HG03103 (cell line): Measurements from ENCODE around the gene SDCBP2.

Experiments
- ATAC-seq: cut with Tn5 transposase; IDR thresholded peaks from one replicate; pipeline ENCODE4 v1.9.1; 2021; ENCODE audit warnings: low read depth; ENCODE audit not compliant: unreplicated experiment

SDCBP2 gene

GRCh38 chr20:1278993-1279392 is 49.9 kb downstream of the SDCBP2 start:
- ATAC-seq, result no peak

GRCh38 chr20:1277529-1278322 is 51.2 kb downstream of the SDCBP2 start:
- no peak for ATAC-seq

DNA sequence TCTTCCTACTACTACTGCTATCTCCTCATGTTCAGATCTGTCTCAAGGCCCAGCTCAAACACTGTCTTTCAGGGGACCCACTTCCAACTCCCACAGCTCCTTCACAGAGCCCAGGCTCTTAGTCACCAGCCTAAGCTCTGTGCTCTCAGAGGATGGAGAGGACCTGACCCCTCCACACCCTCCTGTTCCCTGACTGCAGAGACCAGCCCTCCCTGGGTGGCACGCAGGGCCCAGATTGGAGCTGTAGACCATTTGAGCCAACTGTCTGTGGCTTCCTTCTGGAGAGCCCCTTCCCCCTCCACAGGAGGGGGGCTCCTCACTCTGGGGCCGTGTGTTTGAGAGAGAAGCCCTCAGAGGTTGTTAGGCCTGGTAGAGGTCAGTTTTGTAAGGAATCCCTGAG is 53.0 kb downstream of the SDCBP2 start:
- no peak for ATAC-seq

- no peak for ATAC-seq
These were observed 54.2 kb downstream of the SDCBP2 start for GRCh38 chr20:1274485-1275311.

DNA sequence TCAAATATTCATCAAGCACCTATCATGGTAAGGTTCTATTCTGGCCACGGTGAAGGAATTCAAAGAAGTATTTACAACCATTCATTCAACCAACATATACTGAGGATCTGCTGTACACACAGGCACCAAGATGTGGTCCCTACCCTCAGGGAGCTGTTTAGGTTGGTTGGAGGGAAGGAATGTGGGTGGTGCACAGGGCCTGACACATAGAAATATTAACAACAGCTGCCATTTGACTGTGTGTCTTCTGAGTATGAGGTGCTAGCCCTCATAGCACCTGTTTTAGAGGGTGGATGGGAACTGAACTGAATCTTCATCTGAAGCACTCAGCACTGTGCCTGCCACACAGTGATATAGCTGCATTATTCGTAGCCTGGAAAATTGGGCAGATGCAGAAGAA is 55.6 kb downstream of the SDCBP2 start:
- ATAC-seq, result no peak

- ATAC-seq, result no peak
These were observed 56.4 kb downstream of the SDCBP2 start for GRCh38 chr20:1272368-1273100.

DNA sequence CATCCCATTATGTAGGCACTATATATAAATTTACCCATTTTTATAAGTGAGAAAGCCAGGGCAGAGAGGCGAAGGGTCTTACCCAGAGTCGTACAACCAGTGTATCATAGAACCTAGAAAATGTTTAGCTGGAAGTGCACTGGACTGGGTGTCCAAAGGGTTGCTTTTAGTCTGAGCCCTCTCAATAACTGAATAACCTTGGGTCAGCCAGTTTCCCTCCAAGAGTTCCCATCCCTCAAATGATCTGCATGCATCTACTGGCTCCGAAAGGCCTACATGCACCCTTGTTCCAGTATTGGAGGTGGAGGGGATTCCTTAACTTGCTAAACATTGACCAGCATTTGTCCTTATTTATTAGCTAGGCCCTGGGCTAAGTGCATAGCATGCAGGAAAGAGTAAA is 59.1 kb downstream of the SDCBP2 start:
- ATAC-seq, result no peak

DNA sequence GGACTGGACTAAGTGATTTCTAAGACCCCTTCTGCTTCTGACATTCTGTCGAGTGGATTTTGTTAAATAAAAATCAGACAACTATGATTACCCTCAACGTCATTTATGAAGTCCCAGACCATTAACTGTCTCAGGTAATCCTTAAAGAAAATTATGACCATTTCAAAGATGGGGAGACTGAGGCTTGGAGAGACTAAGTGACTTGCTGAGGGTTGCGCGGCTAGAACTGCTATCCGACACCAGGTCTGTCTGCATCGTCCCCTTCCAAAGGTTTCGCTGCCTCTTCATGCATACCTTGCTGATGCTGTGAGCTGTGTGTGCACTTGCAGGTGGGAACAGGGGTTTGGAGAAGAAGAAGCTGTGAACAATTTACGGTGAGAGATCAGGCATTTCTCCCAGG is 59.7 kb downstream of the SDCBP2 start:
- ATAC-seq, result no peak

- no peak for ATAC-seq
These were observed 61.0 kb downstream of the SDCBP2 start for GRCh38 chr20:1267809-1268374.

GRCh38 chr20:1267161-1267560 is 61.8 kb downstream of the SDCBP2 start:
- no peak for ATAC-seq

GRCh38 chr20:1266167-1266973 is 62.6 kb downstream of the SDCBP2 start, which contains the start of gene SNPH:
Gene SNPH, plus strand, starts transcription at chr20:1266294. Its CDS starts 29,946 bp downstream, at chr20:1296240.
- ATAC-seq, result no peak

- no peak for ATAC-seq
These were observed 63.1 kb downstream of the SDCBP2 start for GRCh38 chr20:1265916-1266166.

GRCh38 chr20:1265226-1265915 is 63.6 kb downstream of the SDCBP2 start:
- ATAC-seq, result no peak

- no peak for ATAC-seq
These were observed 64.2 kb downstream of the SDCBP2 start for GRCh38 chr20:1264727-1265126.

- no peak for ATAC-seq
These were observed 65.1 kb downstream of the SDCBP2 start for GRCh38 chr20:1263853-1264252.
